Fibroblast of lung (primary cell): ENCODE data around the gene OSBPL9.

Experiments
- CTCF ChIP-seq, 2 donors: IDR thresholded peaks in 1 of 2; conservative IDR thresholded peaks in 1 of 2; 1 replicate in 1 of 2; 2 replicates in 1 of 2; pipeline ENCODE4 v1.5.1; 2011 to 2012; ENCODE audit warnings: low read length in 2 of 2, control low read depth in 1 of 2, inconsistent platforms in 1 of 2, low read depth in 1 of 2, mild to moderate bottlenecking in 1 of 2
- EZH2 ChIP-seq: IDR thresholded peaks from 2 replicates; pipeline ENCODE4 v1.5.1; 2012; ENCODE audit warnings: low read length, control low read depth, mild to moderate bottlenecking; ENCODE audit errors: missing control alignments

GRCh38 chr1:51738681-51739080 is 121.8 kb downstream of the OSBPL9 start:
- TF ChIP-seq CTCF (conservative IDR thresholded peaks at IDR 0.05 in 1 of 2, IDR thresholded peaks at IDR 0.05 in 1 of 2; ENCODE audit: low read depth in 1 of 2, low read length in 2 of 2): no peak
- TF ChIP-seq EZH2: no peak
